ENCODE measurements around the gene C1orf216. TPM values are rescaled to one million over a fixed set of nuclear protein-coding genes. Genes with fewer than 3 reads are reported as not detected.

C1orf216 gene
- total and polyA plus RNA-seq, 8 donors: 1.5 to 5.2 (median 3.2) TPM

DNA sequence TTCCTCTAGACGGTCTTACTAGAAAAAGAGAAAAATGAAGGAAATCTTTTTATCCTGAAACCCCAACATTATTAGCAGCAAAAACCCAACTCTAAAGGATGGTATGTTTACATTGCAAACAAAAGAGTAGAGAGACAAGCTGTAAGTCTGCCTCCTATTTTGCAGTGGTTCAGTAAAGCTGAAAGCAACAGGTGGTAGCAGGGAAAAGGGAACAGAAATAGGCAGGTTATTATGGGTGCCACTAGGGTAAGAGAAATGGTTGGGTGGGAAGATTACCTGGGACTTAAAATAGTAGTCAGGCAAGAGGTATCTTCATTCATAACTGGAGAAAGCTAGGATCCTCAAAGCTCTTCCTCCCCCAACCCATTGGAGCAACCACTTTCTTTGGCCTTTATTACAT is 37.4 kb upstream of the C1orf216 start:
- Histone ChIP-seq H3K27ac (no peak overlapping the region), H3K9me3 (no peaks in the 10 kb centered on the region), H3K27me3 (no peaks in the 10 kb centered on the region), H3K36me3 (no peaks in the 10 kb centered on the region), H3K4me1 (no peaks in the 10 kb centered on the region), H3K4me3 (no peak overlapping the region)
- no peak for TF ChIP-seq CTCF (IDR thresholded peaks at IDR 0.05)
- DNase-seq (no peak), FAIRE-seq (no peak), ATAC-seq (no peak)
- intact Hi-C loops (cut with DNase I): no loop called here
- WGBS, 2 donors: 80 to 83% methylated on average over 1 of the region's 1 CpG

DNA sequence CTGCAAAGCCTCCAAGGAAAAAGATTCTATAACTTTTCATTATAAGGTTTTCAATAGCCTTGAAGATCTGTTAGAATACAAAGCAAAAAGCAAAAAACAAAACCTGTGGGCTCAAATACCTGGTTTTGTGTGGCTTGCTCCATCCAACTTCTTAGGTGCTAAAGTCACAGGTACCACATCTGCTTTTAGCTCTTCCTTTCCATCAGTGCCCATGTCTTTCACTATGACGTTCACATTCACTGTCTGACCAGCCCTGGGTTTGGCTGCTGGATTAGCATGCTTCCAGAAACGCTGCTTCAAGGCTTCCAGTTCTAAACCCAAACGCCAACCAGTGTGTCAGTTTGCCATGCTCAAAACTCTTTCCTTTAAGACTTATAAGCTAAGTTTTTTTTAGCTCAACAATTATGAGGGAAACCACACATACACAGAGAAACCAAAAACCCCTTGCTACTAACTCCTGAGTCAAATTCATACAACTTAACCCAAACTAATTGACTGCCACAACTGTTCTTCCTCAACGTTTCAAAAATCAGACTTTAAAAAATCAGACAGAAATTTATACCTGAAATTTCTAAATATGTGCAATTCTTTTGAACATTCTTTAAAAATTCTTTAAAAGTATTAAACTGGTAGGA is 35.1 kb upstream of the C1orf216 start:
- no peaks in the 10 kb centered on the region for H3K36me3 ChIP-seq
- intact Hi-C loops (cut with DNase I): no loop called here
- H3K27me3 ChIP-seq: no peaks in the 10 kb centered on the region
- TF ChIP-seq CTCF (IDR thresholded peaks at IDR 0.05): no peak
- no peak overlapping the region for H3K27ac ChIP-seq
- H3K9me3 ChIP-seq: no peaks in the 10 kb centered on the region
- no peak for DNase-seq
- no peak for FAIRE-seq
- H3K4me1 ChIP-seq: no peaks in the 10 kb centered on the region
- ATAC-seq: no peak
- H3K4me3 ChIP-seq: no peak overlapping the region
- WGBS, 2 donors: 78 to 85% methylated on average over 4 of the region's 4 CpGs

- intact Hi-C loops (cut with DNase I): no loop called here
- TF ChIP-seq CTCF (IDR thresholded peaks at IDR 0.05): no peak
- Histone ChIP-seq H3K36me3 (no peaks in the 10 kb centered on the region), H3K27ac (no peak overlapping the region), H3K27me3 (no peaks in the 10 kb centered on the region), H3K4me1 (no peaks in the 10 kb centered on the region), H3K4me3 (no peak overlapping the region), H3K9me3 (no peaks in the 10 kb centered on the region)
- 63 to 74% methylated on average over 3 of the region's 3 CpGs for WGBS, 2 donors
- FAIRE-seq: no peak
- no peak for ATAC-seq
- DNase-seq: no peak
Observed at GRCh38 chr1:35748326-35748725, 29.6 kb upstream of the C1orf216 start.

GRCh38 chr1:35745124-35745730 is 26.5 kb upstream of the C1orf216 start:
- Histone ChIP-seq H3K4me1 (no peaks in the 10 kb centered on the region), H3K36me3 (no peaks in the 10 kb centered on the region), H3K4me3 (no peak overlapping the region), H3K27me3 (no peaks in the 10 kb centered on the region), H3K9me3 (no peaks in the 10 kb centered on the region), H3K27ac (no peak overlapping the region)
- intact Hi-C loops (cut with DNase I): no loop called here
- ATAC-seq (no peak), DNase-seq (no peak), FAIRE-seq (no peak)
- no peak for TF ChIP-seq CTCF (IDR thresholded peaks at IDR 0.05)
- 67 to 68% methylated on average over 1 of the region's 1 CpG for WGBS, 2 donors

DNA sequence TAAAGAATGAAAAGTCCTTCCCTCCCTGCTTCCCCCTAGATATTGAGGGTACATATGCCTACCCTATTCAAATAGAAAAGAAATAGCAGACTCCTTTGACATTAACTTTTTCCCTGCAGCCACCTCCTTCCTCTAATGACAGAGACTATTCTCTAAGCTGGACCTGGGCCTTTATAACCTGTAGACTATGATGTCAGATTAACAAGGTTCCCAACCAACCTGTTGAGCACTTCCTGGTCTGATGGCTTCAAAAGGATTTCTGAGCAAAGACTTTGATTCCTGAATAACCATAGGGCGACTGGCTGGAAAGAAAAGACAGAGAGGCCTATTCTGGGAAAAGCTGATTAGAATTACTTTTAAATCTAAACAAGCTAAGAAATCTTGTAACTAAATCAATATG is 18.4 kb upstream of the C1orf216 start:
- Histone ChIP-seq H3K9me3 (no peaks in the 10 kb centered on the region), H3K4me1 (no peaks in the 10 kb centered on the region), H3K27ac (no peak overlapping the region), H3K4me3 (no peak overlapping the region), H3K27me3 (no peaks in the 10 kb centered on the region), H3K36me3 (no peaks in the 10 kb centered on the region)
- WGBS, 2 donors: 77 to 85% methylated on average over 1 of the region's 1 CpG
- TF ChIP-seq CTCF (IDR thresholded peaks at IDR 0.05): no peak
- FAIRE-seq (no peak), ATAC-seq (no peak), DNase-seq (no peak)
- intact Hi-C loops (cut with DNase I): no loop called here

Data from pancreas (tissue), 10 donors.